Bronchial epithelial cell (primary cell): ENCODE results near the gene DENND1A. TPM values are rescaled to one million over a fixed set of nuclear protein-coding genes. Genes with fewer than 3 reads are reported as not detected.

Source experiments
- DNase-seq: peaks from one replicate; pipeline ENCODE4 v3.0.0-alpha.2; 2010; ENCODE audit warnings: low read depth
- FAIRE-seq: peaks from 2 replicates; lab custom pipeline; 2011; peaks lifted over from hg19 to GRCh38; lab: Jason Lieb, UNC
- H3K27me3 ChIP-seq: 2 replicates; pipeline ENCODE4 v1.5.1; 2011; ENCODE audit warnings: low read length; ENCODE audit not compliant: control insufficient read depth, insufficient read depth
- H3K36me3 ChIP-seq: 2 replicates; pipeline ENCODE4 v1.5.1; 2011; ENCODE audit warnings: low read length; ENCODE audit not compliant: control insufficient read depth, insufficient read depth
- H3K4me3 ChIP-seq: 2 replicates; pipeline ENCODE4 v1.5.1; 2011; ENCODE audit warnings: mild to moderate bottlenecking, low read depth, low read length, control low read depth
- total RNA-seq: library from RNA; depleted of rRNA; stranded (reverse); fragments of >200 nt; gene quantifications from 2 replicates; pipeline ENCODE4 v1.2.1, GENCODE V29; 2014
- TF ChIP-seq, protein P1 (sequence below): IDR thresholded peaks from 2 replicates; pipeline ENCODE4 v1.5.1; 2011; ENCODE audit warnings: mild to moderate bottlenecking, moderate library complexity, low read length, control low read depth, inconsistent platforms; ENCODE audit not compliant: insufficient read depth, severe bottlenecking

Gene DENND1A
- total RNA-seq, 1 donor from 2014 or later: 6.1 TPM

DNA sequence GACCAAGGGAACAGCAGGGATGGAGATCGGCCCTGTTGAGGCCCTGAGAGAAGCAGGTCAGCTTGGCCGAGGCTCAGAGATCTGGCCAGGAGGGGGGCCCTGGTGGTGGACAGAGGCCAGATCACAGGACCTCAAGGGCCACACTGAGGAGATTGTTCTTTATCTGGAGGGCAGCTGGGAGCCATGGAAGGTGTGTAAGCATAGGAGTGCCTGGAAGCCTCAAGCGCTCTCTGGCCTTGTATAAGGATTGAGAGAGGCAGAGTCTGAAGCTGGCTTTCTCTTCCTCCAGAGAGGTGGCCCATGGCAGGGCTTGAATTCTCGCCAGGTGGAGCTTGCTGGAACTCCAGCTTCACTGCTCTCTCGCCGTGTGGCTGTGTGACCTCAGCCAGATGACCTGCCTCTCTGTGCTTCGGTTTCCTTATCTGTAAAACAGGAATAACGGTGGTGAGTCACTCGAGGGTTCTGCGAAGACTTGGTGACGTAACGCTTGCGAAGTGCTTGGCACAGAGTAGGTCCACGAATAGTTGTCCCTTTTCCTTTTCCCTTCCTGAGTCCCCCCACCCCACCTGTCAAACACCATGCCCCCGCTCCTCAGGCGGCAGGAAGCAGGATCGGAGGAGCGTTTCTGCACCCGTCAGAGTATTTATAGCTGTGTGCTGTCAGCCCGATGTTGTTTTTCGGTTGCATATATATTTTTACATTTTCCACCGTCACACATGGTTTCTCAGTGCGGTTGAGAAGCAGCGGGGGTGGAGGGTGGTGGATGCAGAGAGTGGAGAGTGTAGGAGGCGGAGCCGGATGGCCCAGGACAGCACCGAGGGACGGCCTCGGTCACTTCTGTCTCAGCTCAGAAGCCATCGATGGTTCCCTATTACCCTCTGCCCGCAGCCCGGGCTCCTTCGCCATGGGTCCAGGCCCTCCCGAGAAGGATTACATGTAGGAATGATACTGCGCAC is 590.9 kb downstream of the DENND1A start:
- FAIRE-seq (no peak), DNase-seq (no peak)

DNA sequence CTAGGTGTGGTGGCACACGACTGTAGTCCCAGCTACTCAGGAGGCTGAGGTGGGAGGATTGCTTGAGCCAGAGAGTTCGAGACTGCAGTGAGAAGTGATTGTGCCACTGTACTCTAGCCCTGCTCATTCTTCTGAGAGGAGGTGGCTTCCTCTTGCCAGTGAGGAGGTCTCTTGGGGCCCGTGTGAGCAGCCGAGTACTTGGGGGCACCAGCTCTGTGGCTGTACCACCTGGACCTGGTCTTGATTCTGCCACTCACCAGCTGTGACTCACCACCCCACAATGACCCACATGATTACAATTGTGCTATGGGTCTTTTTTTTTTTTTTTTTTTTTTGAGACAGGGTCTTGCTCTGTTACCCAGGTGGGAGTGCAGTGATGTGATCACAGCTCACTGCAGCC is 592.0 kb downstream of the DENND1A start:
- Histone ChIP-seq H3K36me3 (no peaks in the 10 kb centered on the region), H3K27me3 (no peaks in the 10 kb centered on the region), H3K4me3 (no peak overlapping the region)
- TF ChIP-seq, protein P1, sequence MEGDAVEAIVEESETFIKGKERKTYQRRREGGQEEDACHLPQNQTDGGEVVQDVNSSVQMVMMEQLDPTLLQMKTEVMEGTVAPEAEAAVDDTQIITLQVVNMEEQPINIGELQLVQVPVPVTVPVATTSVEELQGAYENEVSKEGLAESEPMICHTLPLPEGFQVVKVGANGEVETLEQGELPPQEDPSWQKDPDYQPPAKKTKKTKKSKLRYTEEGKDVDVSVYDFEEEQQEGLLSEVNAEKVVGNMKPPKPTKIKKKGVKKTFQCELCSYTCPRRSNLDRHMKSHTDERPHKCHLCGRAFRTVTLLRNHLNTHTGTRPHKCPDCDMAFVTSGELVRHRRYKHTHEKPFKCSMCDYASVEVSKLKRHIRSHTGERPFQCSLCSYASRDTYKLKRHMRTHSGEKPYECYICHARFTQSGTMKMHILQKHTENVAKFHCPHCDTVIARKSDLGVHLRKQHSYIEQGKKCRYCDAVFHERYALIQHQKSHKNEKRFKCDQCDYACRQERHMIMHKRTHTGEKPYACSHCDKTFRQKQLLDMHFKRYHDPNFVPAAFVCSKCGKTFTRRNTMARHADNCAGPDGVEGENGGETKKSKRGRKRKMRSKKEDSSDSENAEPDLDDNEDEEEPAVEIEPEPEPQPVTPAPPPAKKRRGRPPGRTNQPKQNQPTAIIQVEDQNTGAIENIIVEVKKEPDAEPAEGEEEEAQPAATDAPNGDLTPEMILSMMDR: no peak
- FAIRE-seq (no peak), DNase-seq (no peak)

More for the DNA sequence above, 590.9 kb downstream of the DENND1A start:
- TF ChIP-seq, protein P1: no peak
- Histone ChIP-seq H3K27me3 (no peaks in the 10 kb centered on the region), H3K36me3 (no peaks in the 10 kb centered on the region), H3K4me3 (no peak overlapping the region)

DNA sequence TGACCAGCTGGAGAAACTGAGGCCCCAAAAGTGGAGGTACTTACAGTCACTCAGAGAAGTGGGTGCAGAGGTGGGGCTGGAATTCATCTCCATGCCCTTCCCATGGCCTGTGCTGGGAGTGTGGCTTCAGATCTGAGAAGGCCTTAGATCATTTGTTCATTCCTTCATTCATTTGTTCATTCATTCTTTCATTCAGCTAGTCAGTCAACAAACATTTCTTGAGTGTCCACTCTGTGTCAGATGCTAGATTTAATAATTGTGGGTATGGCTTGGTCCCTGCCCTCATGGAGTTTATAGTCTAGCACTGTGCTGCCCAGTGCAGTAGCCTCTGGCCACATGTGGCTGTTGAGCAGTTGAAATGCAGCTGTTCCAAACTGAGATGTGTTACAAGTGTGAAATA is 593.0 kb downstream of the DENND1A start:
- TF ChIP-seq, protein P1: no peak
- no peak for FAIRE-seq

DNA sequence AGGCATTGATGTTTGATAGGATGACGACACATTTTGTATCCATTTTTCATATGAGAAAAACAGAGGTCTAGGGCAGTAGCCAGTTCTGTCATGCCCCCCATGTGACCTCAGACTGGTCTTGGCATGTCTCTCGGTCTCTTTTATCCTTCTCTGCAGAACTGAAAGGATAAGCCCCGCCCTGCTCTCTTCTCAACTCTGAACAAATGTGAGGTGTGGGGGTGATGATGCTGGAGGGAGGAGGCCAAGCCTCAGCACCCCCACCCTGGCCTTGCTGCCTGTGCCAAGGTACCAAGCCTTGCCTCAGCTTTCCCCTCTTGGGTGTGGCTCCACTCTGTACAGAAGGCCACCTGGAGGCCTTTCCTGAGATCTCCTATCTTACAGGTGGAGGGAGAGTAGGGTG is 593.5 kb downstream of the DENND1A start:
- Histone ChIP-seq H3K27me3 (no peaks in the 10 kb centered on the region), H3K36me3 (no peaks in the 10 kb centered on the region), H3K4me3 (no peak overlapping the region)
- no peak for FAIRE-seq
- TF ChIP-seq, protein P1: no peak
- peak; percentile 69 for DNase-seq

More for the DNA sequence above, 593.0 kb downstream of the DENND1A start:
- Histone ChIP-seq H3K27me3 (no peaks in the 10 kb centered on the region), H3K36me3 (no peaks in the 10 kb centered on the region), H3K4me3 (no peak overlapping the region)
- DNase-seq: no peak

DNA sequence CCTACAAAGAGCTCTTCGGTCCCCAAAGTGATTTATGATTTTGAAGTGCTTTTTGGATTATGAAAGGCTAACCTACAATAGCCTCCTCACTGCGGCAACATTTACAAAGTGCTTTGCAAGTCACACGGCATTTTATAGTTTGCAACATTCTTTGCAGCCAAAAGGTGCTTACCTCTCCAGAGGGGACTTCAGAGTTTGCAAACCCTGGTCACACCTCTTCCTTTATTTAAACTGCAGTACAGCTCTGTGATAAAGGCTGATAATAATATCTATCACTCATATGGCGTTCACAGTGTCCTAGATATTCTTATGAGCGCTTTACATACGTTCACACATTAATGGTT is 594.0 kb downstream of the DENND1A start:
- TF ChIP-seq, protein P1: no peak
- FAIRE-seq (no peak), DNase-seq (no peak)
- Histone ChIP-seq H3K4me3 (no peak overlapping the region), H3K36me3 (no peaks in the 10 kb centered on the region), H3K27me3 (no peaks in the 10 kb centered on the region)
